ENCODE results near the gene FRMD4A. TPM values are rescaled to one million over a fixed set of nuclear protein-coding genes. Genes with fewer than 3 reads are reported as not detected.

The FRMD4A gene
- total RNA-seq, 4 donors from 2014 or later, result 5.6 to 34.1 (median 19.4) TPM

DNA sequence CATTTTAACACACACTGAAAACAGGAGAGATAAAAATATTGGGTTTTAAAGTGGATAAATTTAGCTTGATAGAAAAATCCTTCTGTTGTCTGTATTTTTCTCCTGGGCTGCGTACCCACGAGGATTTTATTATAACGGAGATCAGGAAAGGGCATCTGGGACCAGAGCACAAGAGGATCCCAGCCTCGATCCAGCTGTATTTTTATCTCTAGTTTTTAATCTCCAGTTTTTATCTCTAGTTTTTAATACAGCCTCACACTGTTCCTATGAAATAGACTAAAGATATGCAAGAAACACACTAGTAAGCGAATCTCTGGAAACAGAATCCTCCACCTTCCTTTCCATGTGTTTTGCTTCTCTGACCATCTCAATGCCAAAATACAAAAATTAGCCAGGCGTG lies 295.2 kb downstream of the FRMD4A start:
- no peaks in the 10 kb centered on the region for H3K27me3 ChIP-seq
- H3K9me3 ChIP-seq, result no peaks in the 10 kb centered on the region
- no peak overlapping the region for H3K27ac ChIP-seq
- peaks cover 0 to 8% of the 10 kb centered on the region in 2 donors for H3K4me1 ChIP-seq
- H3K4me3 ChIP-seq, result no peak overlapping the region
- no peaks in the 10 kb centered on the region for H3K36me3 ChIP-seq
- no peak for DNase-seq
- no peak for TF ChIP-seq POLR2A (IDR thresholded peaks at IDR 0.05)
- TF ChIP-seq, protein P1, sequence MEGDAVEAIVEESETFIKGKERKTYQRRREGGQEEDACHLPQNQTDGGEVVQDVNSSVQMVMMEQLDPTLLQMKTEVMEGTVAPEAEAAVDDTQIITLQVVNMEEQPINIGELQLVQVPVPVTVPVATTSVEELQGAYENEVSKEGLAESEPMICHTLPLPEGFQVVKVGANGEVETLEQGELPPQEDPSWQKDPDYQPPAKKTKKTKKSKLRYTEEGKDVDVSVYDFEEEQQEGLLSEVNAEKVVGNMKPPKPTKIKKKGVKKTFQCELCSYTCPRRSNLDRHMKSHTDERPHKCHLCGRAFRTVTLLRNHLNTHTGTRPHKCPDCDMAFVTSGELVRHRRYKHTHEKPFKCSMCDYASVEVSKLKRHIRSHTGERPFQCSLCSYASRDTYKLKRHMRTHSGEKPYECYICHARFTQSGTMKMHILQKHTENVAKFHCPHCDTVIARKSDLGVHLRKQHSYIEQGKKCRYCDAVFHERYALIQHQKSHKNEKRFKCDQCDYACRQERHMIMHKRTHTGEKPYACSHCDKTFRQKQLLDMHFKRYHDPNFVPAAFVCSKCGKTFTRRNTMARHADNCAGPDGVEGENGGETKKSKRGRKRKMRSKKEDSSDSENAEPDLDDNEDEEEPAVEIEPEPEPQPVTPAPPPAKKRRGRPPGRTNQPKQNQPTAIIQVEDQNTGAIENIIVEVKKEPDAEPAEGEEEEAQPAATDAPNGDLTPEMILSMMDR (IDR thresholded peaks at IDR 0.05), result no peak
- intact Hi-C loops (cut with DNase I; ENCODE audit: low total_unique reads), result no loop called here

DNA sequence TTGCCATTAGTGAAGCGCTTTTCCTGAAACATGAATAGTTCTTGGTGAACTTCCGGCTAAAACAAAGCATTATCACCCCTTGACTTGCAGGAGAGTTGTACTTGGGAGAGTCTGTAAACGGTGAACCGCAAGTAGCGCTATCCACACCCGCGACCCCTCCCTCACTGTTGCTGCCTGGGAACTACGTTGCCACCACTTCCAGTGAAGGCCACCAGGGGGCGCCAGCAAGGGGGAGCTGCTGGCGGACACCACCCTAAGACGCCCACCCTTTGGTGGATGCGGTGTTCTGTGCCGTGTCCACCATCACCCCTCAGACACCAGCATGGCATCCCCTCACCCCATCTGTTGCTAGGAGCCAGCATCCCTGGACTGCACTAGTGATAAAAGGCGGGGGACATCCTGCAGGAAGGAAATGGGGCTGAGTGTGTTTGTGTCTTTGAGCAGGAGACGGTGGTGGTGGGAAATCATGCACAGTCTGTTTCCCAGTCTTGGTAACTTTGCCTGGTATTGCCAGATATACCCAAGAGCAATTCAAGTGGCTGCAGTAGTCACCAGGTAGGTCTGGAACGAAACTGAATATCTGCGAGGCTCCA lies 298.2 kb downstream of the FRMD4A start:
- H3K36me3 ChIP-seq, result no peaks in the 10 kb centered on the region
- no peak for TF ChIP-seq POLR2A (IDR thresholded peaks at IDR 0.05)
- TF ChIP-seq, protein P1 (IDR thresholded peaks at IDR 0.05), result peak in 2 of 4 experiments; percentile 23 to 29
- no peaks in the 10 kb centered on the region for H3K9me3 ChIP-seq
- intact Hi-C loops (cut with DNase I; ENCODE audit: low total_unique reads), result no loop called here
- DNase-seq, result no peak
- no peaks in the 10 kb centered on the region for H3K4me1 ChIP-seq
- no peak overlapping the region for H3K4me3 ChIP-seq
- H3K27me3 ChIP-seq, result no peaks in the 10 kb centered on the region
- no peak overlapping the region for H3K27ac ChIP-seq

DNA sequence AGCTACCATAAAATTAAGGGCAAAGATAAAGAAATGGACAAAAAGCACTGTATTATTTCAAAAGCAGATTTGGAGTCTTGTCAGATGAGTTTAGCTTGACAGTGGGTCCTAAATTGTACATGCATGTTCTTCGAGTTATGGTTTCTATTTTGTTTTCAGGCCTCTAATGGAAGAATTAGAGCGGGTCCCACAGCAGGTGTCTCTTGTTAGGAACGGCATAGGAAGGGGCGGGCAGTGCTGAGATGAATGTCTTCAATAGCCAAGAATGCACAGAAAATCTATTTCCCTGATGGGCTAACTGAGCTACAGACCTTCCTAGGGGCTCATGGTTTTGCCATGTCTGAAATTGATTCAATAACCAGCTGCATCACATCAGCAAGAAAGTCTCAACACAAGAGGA lies 304.4 kb downstream of the FRMD4A start:
- no peaks in the 10 kb centered on the region for H3K4me1 ChIP-seq
- no peaks in the 10 kb centered on the region for H3K9me3 ChIP-seq
- H3K27me3 ChIP-seq, result no peaks in the 10 kb centered on the region
- DNase-seq, result no peak
- intact Hi-C loops (cut with DNase I; ENCODE audit: low total_unique reads), result no loop called here
- H3K36me3 ChIP-seq, result no peaks in the 10 kb centered on the region
- H3K27ac ChIP-seq, result no peak overlapping the region
- TF ChIP-seq, protein P1 (IDR thresholded peaks at IDR 0.05), result no peak
- no peak for TF ChIP-seq POLR2A (IDR thresholded peaks at IDR 0.05)
- no peak overlapping the region for H3K4me3 ChIP-seq

DNA sequence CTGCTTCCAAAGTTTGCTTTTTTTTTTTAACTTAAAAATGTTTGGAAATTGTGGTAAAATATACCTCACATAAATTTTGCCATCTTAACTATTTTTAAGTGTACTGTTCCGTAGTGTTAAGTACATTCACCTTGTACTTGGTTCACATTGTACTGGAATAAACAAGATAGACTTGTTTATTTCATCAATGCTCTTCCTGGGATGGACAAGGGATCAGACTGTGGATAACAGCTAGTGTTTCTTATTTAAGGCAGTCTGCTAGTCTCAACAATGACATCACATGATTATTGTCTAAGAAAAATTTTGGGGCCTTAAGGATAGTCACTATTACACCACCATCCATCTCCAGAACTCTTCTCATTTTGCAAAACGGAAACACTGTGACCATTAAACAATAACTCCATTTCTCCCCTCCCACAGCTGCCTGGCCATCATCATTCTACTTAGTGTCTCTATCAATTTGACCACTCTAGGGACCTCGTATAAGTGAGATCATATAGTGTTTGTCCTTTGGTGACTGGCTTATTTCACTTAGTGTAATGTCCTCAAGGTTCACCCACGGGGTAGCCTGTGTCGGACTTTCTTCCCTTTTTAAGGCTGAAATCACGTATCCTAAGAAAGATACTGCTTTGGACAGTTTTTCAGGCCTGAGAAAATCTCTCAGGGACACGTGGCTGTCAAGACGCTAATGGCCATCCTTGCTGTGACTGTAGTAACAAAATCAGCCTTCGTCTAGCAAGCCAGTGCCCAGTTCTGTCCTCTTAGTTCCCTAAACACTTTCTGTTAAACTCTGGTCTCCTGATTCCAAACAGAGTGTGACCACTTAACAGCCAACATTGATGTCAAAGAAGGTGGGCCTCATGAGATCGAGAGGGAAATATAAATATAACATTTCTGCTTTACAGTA lies 305.2 kb downstream of the FRMD4A start:
- H3K27me3 ChIP-seq, result no peaks in the 10 kb centered on the region
- no peaks in the 10 kb centered on the region for H3K4me1 ChIP-seq
- TF ChIP-seq, protein P1 (IDR thresholded peaks at IDR 0.05), result no peak
- TF ChIP-seq POLR2A (IDR thresholded peaks at IDR 0.05), result no peak
- DNase-seq, result no peak
- intact Hi-C loops (cut with DNase I; ENCODE audit: low total_unique reads), result no loop called here
- no peak overlapping the region for H3K27ac ChIP-seq
- no peaks in the 10 kb centered on the region for H3K9me3 ChIP-seq
- H3K4me3 ChIP-seq, result no peak overlapping the region
- no peaks in the 10 kb centered on the region for H3K36me3 ChIP-seq

Data from uterus (tissue), 4 donors.